Kidney (tissue), 14 donors: Measurements from ENCODE around the gene FAM193A. TPM values are rescaled to one million over a fixed set of nuclear protein-coding genes. Genes with fewer than 3 reads are reported as not detected.
A peak's percentile ranks its signal among the peaks of the same experiment; 100 is the strongest.
"Not testable (repeated sequence)": the region's sequence is repeated elsewhere in the genome, so short reads cannot be mapped to it uniquely, and the experiment has no call there.

Experiments
- DNase-seq, 5 donors: peaks; one replicate each; pipeline ENCODE4 v3.0.0-alpha.2; 2013 to 2020
- FAIRE-seq: peaks from 2 replicates; lab custom pipeline; 2012; peaks lifted over from hg19 to GRCh38; lab: Jason Lieb, UNC
- H3K27ac ChIP-seq, 2 donors: one replicate each; pipeline ENCODE4 v1.7.0; 2013; ENCODE audit warnings: low read depth in 2 of 2, low read length in 2 of 2, inconsistent platforms in 1 of 2
- H3K27me3 ChIP-seq: one replicate; pipeline ENCODE4 v1.7.1; 2013; ENCODE audit warnings: low read length, inconsistent platforms; ENCODE audit not compliant: control insufficient read depth, insufficient read depth
- H3K36me3 ChIP-seq, 3 donors: one replicate each; pipeline versions ENCODE4 v1.7.0 to v1.7.1; 2013; ENCODE audit warnings: low read length in 3 of 3, control low read depth in 1 of 3, inconsistent platforms in 1 of 3; ENCODE audit not compliant: insufficient read depth in 3 of 3, control insufficient read depth in 2 of 3
- H3K4me1 ChIP-seq, 3 donors: one replicate each; pipeline versions ENCODE4 v1.7.0 to v1.7.1; 2013; ENCODE audit warnings: low read length in 3 of 3, inconsistent platforms in 1 of 3, low read depth in 1 of 3; ENCODE audit not compliant: control insufficient read depth in 2 of 3, insufficient read depth in 2 of 3
- H3K4me3 ChIP-seq, 3 donors: one replicate each; pipeline versions ENCODE4 v1.7.0 to v1.8.1; 2013; ENCODE audit warnings: low read length in 3 of 3, control low read depth in 1 of 3, inconsistent platforms in 1 of 3
- H3K9ac ChIP-seq, 3 donors: one replicate each; pipeline versions ENCODE4 v1.7.0 to v1.7.1; 2013; ENCODE audit warnings: low read length in 3 of 3, control low read depth in 1 of 3, inconsistent platforms in 1 of 3
- H3K9me3 ChIP-seq, 3 donors: one replicate each; pipeline versions ENCODE4 v1.7.0 to v1.7.1; 2013; ENCODE audit warnings: low read length in 3 of 3, control low read depth in 1 of 3, inconsistent platforms in 1 of 3; ENCODE audit not compliant: control insufficient read depth in 2 of 3, insufficient read depth in 1 of 3
- CTCF ChIP-seq: IDR thresholded peaks from 3 replicates; pipeline ENCODE4 v1.5.1; 2012; ENCODE audit warnings: mild to moderate bottlenecking, moderate library complexity, borderline replicate concordance; ENCODE audit not compliant: insufficient read depth; ENCODE audit errors: extremely low read depth
- intact Hi-C: fragments of 100-400 bp; cut with DNase I; formaldehyde crosslinking; loops from one replicate; pipeline ENCODE4 v1.11.1; 2022
- polyA plus RNA-seq: library from polyadenylated mRNA; stranded (reverse); fragments of 350-450 nt; fragmentation: Illumina TruSeq; extraction: RNeasy Lipid Tissue Mini Kit (QIAGEN cat#74804); gene quantifications from one replicate; pipeline ENCODE4 v1.2.3, GENCODE V29; 2014; ENCODE audit warnings: low read depth, low replicate concordance; ENCODE audit not compliant: insufficient read depth
- total RNA-seq: library from RNA; stranded (reverse); fragmentation: NEBNext Ultra II Directional; extraction: Animal tissue kit (Norgen Biotek cat#: 25700); gene quantifications from one replicate; pipeline ENCODE4 v1.2.1, GENCODE V29; 2021
- donor health status: control.
- donor health status: control.
- donor health status: control.
- donor health status: control.
- donor health status: control.
- donor health status: DM: yes; HTN: yes; CAD: no.
- donor health status: Normal renal cell carcinoma (clear cell type).

FAM193A gene
- total and polyA plus RNA-seq, 2 donors from 2014 or later = 6.3 to 29.3 TPM

GRCh38 chr4:2725380-2725779, 188.9 kb downstream of the FAM193A start:
- DNase-seq = no peak
- no peak overlapping the region for H3K9ac ChIP-seq
- peaks cover 0 to 2% (median 0%) of the 10 kb centered on the region in 3 donors for H3K4me1 ChIP-seq
- H3K36me3 ChIP-seq = peaks cover 0 to 17% (median 12%) of the 10 kb centered on the region in 3 donors
- H3K27ac ChIP-seq = no peak overlapping the region
- intact Hi-C loops = no loop called here
- H3K4me3 ChIP-seq = no peak overlapping the region
- no peaks in the 10 kb centered on the region for H3K27me3 ChIP-seq
- no peaks in the 10 kb centered on the region for H3K9me3 ChIP-seq
- TF ChIP-seq CTCF = no peak
- FAIRE-seq = no peak

- FAIRE-seq, H3K9ac ChIP-seq, H3K4me3 ChIP-seq, H3K27me3 ChIP-seq, H3K9me3 ChIP-seq, H3K4me1 ChIP-seq, intact Hi-C loops, H3K27ac ChIP-seq: not testable (repeated sequence)
- DNase-seq = peak in 1 of 5 donors; percentile 32
- H3K36me3 ChIP-seq = peaks cover 0 to 11% (median 8%) of the 10 kb centered on the region in 3 donors
Measured at GRCh38 chr4:2726881-2727280, 190.4 kb downstream of the FAM193A start.

GRCh38 chr4:2728221-2728620, 191.8 kb downstream of the FAM193A start:
- intact Hi-C loops = no loop called here
- no peaks in the 10 kb centered on the region for H3K9me3 ChIP-seq
- no peak overlapping the region for H3K27ac ChIP-seq
- peaks cover 0 to 2% (median 0%) of the 10 kb centered on the region in 3 donors for H3K4me1 ChIP-seq
- H3K36me3 ChIP-seq = peaks cover 0 to 12% (median 6%) of the 10 kb centered on the region in 3 donors
- no peak for TF ChIP-seq CTCF
- DNase-seq = no peak
- no peak overlapping the region for H3K4me3 ChIP-seq
- H3K9ac ChIP-seq = no peak overlapping the region
- H3K27me3 ChIP-seq = no peaks in the 10 kb centered on the region
- no peak for FAIRE-seq

- DNase-seq = peak in 3 of 5 donors; percentile 8 to 39 (median 26)
- no peak overlapping the region for H3K9ac ChIP-seq
- H3K4me1 ChIP-seq = peaks cover 0 to 2% (median 0%) of the 10 kb centered on the region in 3 donors
- H3K4me3 ChIP-seq = no peak overlapping the region
- H3K27ac ChIP-seq = peak overlapping the region; percentile 0 to 47
- H3K9me3 ChIP-seq = no peaks in the 10 kb centered on the region
- no peak for TF ChIP-seq CTCF
- H3K27me3 ChIP-seq = no peaks in the 10 kb centered on the region
- peaks cover 0 to 12% (median 6%) of the 10 kb centered on the region in 3 donors for H3K36me3 ChIP-seq
- FAIRE-seq = no peak
- intact Hi-C loops = no loop called here
Measured at GRCh38 chr4:2728806-2729532, 192.5 kb downstream of the FAM193A start.
